Activated CD4-positive, alpha-beta T cell treated with anti-CD3 and anti-CD28 coated beads for 48 hours (primary cell): ENCODE measurements around the gene RABEPK.
"Not testable (repeated sequence)": the region's sequence is repeated elsewhere in the genome, so short reads cannot be mapped to it uniquely, and the experiment has no call there.

Experiments
- DNase-seq: peaks from one replicate; pipeline ENCODE4 v3.0.0-alpha.2; 2020

Gene RABEPK

DNA sequence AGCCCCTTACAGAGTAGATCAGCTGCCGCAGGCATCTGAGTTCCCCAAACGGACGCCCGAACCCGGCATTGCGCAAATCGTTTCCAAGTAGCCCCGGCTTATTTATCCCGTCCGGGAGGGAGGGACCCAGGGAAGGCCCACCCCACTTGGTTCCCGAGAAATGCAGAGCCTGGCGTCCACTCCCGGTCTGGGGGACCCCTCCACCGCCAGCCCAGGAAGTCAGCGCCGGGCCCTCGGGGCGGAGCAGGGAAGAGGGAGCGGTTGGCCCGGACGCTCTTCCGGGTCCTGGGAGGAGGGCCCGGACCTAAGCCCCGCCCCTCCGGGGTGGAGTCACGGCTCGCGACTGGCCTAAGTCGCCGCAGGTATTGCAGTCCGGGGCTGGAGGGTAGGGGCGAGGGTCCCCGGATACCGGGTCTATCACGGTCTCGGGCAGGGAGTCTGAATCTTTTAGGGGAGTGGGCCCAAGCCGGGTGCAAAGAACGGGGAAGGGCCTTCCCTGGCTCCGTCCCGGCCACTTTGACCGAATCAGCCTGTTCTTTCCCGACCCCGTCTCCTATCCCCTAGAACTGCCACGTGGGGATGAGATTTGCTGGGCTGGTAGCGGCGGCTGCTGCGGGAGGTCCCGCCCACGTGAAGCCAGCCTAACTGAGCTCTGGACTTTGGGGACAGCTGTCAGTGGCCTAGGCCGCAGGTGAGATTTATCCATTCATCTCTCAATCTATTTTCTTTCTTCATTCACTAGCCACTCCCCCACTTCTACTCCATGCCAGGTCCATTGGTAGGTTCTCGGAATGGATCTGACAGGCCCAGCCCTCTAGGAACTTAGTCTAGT lies at the start of gene RABEPK:
TSS of gene RABEPK (plus strand) at position 327 of the 832 bp plus-strand sequence. CDS start 2,472 bp downstream, outside the sequence.
- peak; percentile 94 for DNase-seq

- DNase-seq, result no peak
These were observed 48.6 kb upstream of the RABEPK start for GRCh38 chr9:125151730-125152129.

DNA sequence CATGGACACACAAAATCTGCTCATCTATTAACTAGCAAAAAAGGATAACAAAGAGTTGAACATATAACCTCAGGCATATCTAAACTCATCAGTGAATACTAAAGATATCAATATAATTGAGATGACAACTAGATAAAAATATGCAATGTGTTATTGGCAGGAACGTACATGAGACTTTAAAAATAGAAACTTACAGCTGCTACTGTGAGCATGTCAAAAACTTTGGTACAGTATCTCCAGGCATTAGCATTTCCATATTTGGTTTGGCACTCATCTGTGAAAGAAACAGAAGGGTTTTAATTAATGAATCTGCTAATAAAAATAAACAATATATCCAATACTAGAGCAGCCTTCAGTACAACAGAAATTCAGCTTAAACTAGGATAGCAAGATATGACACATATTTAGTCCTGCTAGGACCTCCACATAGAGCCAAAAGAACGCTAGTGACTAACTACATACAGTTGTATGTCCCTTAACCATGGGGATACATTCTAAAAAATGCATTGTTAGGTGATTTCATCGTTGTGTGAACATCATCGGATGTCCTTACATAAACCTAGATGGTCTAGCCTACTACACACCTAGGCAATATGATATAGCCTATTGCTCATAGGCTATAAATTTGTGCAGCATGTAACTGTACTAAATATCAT lies 46.5 kb upstream of the RABEPK start:
- DNase-seq, result no peak

- DNase-seq, result no peak
These were observed 43.8 kb upstream of the RABEPK start for GRCh38 chr9:125156551-125156950.

DNA sequence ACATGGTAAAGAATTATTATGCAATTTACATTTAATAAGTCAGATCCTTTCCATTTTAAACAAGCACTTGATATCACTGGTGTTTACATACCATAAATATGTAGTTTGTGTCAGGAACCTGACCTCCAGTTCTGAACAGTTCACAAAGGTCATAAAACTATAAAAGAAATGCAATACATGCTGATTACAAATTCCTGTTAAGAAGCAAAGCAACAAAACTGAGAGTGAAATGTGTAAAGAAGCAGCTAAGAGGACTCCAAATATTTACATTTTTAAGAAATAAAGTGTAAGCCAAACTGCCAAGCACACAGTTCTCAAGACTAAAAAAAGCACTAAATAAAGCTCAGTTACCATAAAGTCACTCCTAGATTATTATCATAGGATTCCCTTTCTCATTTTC lies 39.6 kb upstream of the RABEPK start:
- no peak for DNase-seq

GRCh38 chr9:125161284-125161918 lies 38.9 kb upstream of the RABEPK start:
- DNase-seq, result no peak

DNA sequence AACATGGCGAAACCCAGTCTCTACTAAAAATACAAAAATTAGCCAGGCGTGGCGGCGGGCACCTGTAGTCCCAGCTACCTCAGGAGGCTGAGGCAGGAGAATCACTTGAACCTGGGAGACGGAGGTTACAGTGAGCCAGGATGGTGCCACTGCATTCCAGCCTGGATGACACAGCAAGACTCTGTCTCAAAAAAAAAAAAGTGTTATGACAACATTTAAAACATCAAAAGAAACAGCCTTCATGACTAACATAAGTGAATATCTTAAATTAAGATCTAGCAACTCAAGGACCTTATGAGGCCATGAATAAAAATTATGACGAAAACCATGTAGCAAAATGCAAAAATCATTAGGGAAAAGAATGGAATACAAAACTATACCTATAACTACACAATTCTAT lies 37.5 kb upstream of the RABEPK start:
- not testable (repeated sequence) for DNase-seq

GRCh38 chr9:125166762-125167161 lies 33.6 kb upstream of the RABEPK start:
- DNase-seq, result no peak

GRCh38 chr9:125169895-125170294 lies 30.4 kb upstream of the RABEPK start:
- DNase-seq, result no peak

DNA sequence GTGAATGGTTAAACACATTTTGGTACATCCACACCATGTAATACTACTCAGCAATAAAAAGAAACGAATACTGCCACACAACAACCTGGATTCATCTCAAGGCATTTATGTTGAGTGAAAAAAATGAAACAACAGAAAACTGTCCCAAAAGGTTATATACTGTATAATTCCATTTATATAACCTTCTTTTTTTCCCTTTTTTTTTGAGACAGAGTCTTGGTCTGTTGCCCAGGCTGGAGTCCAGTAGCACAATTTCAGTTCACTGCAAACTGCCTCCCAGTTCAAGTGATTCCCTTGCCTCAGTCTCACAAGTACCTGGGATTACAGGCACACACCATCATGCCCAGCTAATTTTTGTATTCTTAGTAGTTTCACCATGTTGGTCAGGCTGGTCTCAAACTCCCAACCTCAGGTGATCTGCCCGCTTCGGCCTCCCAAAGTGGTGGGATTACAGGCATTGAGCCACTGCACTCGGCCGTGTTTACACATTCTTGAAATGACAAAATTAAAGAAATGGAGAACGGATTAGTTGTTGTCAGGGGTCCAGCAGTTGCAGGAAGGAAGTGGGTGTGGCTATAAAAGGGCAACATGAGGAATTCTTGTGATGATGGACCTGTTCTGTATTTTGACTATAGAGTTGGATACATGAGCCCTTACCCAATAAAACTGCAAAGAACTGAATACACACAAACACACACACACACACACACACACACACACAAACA lies 28.1 kb upstream of the RABEPK start:
- DNase-seq, result no peak

- no peak for DNase-seq
These were observed 23.7 kb upstream of the RABEPK start for GRCh38 chr9:125176636-125177035.

GRCh38 chr9:125177888-125178287 lies 22.5 kb upstream of the RABEPK start:
- no peak for DNase-seq

GRCh38 chr9:125179776-125180175 lies 20.6 kb upstream of the RABEPK start:
- not testable (repeated sequence) for DNase-seq

DNA sequence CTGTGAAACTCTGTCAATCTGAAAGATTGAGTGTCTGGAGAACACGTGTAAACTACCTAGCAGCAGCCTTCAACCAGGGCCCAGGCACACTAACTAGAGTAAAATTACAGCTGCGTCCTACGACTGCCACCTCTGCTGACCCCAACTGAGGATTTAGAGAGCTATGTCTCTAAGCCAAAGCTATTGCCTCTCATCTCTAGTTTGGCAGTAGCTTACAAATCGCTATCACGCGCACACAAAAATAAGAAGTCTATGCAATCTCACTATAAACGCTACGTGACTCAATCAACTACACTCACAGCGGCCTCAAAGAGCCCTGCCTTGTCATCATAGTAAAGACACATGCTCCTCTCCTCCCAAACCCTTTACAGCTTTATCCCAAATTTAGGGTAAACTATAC lies 19.5 kb upstream of the RABEPK start:
- no peak for DNase-seq

DNA sequence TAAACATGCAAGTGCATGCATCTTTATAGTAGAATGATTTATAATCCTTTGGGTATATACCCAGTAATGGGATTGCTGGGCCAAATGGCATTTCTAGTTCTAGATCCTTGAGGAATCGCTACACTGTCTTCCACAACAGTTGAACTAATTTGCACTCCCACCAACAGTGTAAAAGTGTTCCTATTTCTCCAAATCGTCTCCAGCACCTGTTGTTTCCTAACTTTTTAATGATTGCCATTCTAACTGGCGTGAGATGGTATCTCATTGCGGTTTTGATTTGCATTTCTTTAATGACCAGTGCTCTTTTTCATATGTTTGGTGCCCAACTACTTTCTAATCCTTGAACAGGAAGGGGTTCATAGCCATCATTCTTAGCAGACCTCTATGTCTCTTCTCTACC lies 18.6 kb upstream of the RABEPK start:
- not testable (repeated sequence) for DNase-seq

DNA sequence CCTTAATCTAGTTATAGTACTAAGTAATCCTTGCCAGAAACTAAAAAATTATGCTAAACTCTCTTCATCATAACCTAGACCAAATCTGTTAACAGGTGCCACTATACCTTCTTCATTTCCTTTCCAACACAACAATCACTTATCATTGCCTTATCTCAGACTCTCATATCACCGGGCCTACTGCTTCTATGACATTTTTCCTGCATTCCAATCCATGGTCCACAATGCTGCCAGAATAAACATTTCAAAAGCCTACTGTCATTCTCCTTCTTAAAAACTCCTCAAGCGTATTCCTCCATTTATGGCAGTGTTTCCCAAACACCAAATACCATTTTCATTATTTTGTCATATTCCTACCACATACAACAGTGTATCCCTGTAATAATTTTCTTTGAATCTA lies 17.3 kb upstream of the RABEPK start:
- no peak for DNase-seq

- DNase-seq, result no peak
These were observed 16.8 kb upstream of the RABEPK start for GRCh38 chr9:125183561-125183960.

- peak; percentile 53 for DNase-seq
These were observed 11.4 kb upstream of the RABEPK start for GRCh38 chr9:125189011-125189360.

DNA sequence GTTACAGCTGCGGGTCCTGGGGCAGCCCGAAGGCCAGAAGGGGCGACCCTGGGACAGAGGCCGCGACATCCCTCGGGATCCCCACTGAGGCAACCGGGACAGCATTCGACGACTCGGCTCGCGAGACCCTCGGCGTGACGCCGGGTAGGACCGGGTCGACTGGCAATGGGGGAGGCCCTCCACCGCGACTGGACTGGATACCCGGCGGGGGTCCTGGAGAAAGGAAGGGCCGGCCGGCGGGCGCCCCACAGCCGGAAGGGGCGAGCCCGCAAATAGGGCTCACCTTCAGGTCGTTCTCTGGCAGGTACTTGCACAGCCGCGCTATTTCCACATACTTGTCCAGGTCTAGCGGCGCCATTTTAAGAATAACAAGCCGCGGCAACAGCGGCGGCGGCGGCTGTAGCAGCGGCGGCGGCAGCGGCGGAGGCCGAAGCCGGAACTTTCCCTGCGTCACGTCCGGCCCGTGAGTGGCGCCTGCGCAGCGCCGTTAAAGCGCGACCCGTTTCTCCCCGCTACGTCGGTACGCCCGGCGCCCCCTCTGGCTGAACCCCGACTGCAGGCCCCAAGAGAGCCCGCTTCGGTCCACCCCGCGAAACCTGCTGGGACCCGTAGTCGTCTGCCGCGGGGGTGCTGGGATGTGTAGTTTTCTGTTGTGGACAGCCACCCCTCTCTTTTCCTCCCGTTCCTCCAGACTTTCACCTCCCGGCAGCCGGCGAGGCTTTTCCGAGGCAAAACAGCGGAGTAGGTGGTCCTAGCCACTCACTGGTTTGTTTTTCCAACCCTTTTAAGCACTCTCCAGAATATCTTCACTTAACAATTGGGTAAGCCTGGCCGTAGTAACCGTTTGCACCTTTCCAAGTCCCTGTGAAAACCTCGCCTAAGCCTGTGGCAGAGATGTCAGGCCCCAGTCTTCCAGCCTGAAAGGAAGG lies 10.7 kb upstream of the RABEPK start, which contains the start of gene PPP6C:
TSS of gene PPP6C (minus strand) at position 443 of the 929 bp plus-strand sequence. CDS start at position 358, 85 bp downstream.
- DNase-seq, result peak; percentile 99

DNA sequence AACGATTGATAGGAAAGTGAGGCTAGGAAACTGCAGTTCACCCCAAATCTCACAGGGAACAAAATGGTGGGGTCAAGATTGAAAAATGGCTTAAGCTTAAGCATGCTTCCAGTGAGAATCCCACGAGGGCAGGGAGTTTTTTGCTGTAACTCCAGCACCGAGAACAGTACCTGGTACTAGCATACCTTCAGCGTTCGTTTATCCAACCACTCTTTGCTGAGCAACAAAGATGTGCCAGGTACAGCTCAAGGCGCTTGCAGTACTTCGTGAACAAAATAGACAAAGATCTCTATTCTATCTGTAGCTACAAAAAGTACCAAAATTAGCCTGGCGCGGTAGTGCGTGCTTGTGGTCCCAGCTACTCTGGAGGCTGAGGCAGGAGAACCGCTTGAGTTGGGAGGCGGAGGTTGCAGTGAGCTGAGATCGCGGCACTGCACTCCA lies 10.0 kb upstream of the RABEPK start:
- peak; percentile 39 for DNase-seq

DNA sequence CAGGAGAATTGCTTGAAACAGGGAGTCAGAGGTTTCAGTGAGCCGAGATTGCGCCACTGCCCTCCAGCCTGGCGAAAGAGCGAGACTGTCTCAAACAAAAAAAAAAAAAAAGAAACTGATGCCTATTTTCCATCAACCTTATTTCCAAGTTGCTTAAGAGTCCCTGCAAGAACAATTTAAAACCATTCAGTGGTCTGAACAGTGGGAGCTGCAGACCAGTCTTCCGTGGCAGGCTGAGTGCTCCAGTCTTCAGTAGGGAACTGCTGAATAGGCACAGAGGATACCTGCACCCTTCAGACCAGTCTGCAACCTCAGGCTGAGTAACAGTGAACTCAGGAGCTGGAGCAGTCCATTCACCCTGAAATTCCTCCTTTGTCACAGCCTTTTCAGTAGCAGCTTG lies 5.9 kb upstream of the RABEPK start:
- peak; percentile 15 for DNase-seq

GRCh38 chr9:125195591-125195990 lies 4.8 kb upstream of the RABEPK start:
- not testable (repeated sequence) for DNase-seq
